PC-9 (cell line): Measurements from ENCODE around the gene KCNMB2.

Experiments
- CTCF ChIP-seq: fragments of 200-600 bp; sonication (generic); conservative IDR thresholded peaks from 2 replicates; pipeline ENCODE4 v1.6.1; 2017; ENCODE audit warnings: mixed run types, antibody characterized with exemption, mild to moderate bottlenecking, moderate library complexity
- EZH2 ChIP-seq: fragments of 200-600 bp; sonication (generic); IDR thresholded peaks from 2 replicates; pipeline ENCODE4 v1.8.0; 2017; ENCODE audit warnings: antibody characterized with exemption, low read depth

GRCh38 chr3:178676077-178676476 lies 139.8 kb downstream of the KCNMB2 start:
- TF ChIP-seq EZH2, result no peak
- TF ChIP-seq CTCF, result no peak
